IPS DF 4.7 (cell line): Measurements from ENCODE around the gene CEP164.

Experiments used
- DNase-seq: peaks from one replicate; pipeline ENCODE4 v3.0.0-alpha.2; 2013; ENCODE audit warnings: low spot score; ENCODE audit errors: extremely low read depth

CEP164 gene

DNA sequence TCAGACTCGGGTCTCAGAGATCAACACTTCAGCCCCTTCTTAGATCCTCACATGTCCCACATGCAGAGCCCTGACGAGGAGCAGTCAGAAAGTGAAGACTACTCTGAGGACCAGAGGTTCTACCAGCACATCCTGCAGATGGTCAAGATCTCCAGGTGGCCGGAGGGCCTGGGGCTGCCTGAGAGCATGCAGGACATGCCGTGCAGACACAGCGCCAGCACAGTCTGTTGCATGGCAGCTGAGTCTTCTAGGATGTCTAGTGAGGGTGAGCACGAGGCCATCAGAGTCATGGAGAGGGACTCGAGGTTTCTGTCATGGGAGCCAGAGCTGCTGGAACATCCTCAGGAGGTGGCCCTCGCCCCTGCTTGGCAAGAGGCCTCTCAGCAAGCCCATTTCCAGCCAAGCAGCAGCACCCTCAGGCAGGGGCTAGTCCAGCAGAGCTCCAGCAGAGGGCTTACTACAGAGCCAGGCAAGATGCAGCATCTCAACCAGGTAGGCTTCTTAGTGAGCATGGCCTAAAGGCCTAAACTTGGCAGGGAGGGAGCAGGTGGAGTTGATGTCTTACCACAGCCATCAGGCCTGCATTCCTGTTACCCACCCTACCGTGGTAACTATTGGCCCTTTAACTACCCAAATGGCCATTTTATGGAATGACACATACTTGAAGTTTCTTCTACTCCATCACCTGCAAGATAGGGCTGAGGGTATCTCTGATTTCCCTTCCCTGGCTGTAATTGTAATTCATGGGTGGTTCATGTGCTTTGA is 28.7 kb downstream of the CEP164 start:
- DNase-seq, result no peak

DNA sequence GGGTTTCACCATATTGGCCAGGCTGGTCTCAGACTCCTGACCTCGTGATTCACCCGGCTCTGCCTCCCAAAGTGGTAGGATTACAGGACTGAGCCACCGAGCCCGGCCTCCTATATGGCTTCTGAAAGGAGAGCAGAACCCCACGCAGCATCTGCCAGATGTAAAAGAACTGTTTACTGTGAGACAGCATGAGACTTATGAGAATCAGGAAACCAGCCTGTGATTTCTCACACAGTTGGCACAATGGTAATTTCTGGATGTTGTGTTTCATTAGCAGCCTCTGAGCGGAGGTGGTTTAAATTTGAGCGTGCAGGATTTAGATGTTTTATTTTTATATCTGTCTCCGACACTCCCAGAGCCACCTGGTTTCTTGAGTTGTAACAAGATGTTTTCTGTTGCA is 33.8 kb downstream of the CEP164 start:
- DNase-seq, result no peak

GRCh38 chr11:117366248-117366647 is 38.6 kb downstream of the CEP164 start:
- no peak for DNase-seq

GRCh38 chr11:117366875-117367274 is 39.2 kb downstream of the CEP164 start:
- DNase-seq, result no peak

- DNase-seq, result no peak
These were observed 41.9 kb downstream of the CEP164 start for GRCh38 chr11:117369534-117369933.

- no peak for DNase-seq
These were observed 43.8 kb downstream of the CEP164 start for GRCh38 chr11:117371453-117371852.

- no peak for DNase-seq
These were observed 46.8 kb downstream of the CEP164 start for GRCh38 chr11:117374316-117375055.

- DNase-seq, result no peak
These were observed 48.3 kb downstream of the CEP164 start for GRCh38 chr11:117375960-117376359.

- DNase-seq, result no peak
These were observed 48.9 kb downstream of the CEP164 start for GRCh38 chr11:117376517-117376916.

GRCh38 chr11:117378976-117379865 is 51.6 kb downstream of the CEP164 start:
- no peak for DNase-seq

GRCh38 chr11:117380676-117381075 is 53.0 kb downstream of the CEP164 start:
- DNase-seq, result no peak

DNA sequence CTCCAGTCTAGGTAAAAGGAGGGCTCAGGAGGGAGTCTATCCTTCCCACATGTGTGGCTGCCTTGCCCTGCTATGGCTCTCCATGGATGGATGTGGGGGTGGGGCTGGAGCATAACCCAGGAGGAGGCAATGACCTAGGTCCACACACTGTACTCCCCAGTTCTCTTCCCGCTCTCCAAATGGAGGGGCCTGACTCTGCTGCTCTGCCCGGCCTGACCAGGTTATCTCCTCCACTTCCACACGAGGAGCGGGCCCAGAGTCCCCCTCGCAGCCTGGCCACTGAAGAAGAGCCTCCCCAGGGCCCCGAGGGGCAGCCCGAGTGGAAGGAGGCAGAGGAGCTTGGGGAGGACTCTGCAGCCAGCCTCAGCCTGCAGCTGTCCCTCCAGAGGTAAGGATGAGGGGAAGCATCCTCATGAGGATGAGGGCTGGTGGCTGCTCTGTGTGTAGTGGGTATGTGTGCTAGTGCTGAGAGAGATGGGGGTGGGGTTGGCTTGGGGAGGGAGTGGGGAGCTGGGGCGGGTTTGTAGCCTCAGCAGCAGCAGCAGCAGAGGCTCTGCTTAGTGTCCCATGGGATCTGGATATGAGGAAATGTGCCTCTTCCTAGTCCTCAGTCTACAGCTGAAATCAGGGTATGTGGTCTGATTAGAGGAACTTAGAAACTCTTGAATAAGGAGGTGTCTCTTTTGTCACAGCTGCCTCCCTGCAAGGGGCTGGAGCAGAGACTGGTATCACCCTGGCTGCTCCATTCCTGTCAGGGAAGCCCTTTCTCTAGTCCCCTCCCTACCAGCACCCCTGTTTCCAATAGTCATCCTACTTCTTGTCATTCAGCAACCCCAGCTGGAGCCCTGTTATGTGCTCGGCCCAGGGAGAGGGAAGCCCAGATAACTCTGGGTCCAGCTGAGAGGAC is 54.1 kb downstream of the CEP164 start:
- no peak for DNase-seq

DNA sequence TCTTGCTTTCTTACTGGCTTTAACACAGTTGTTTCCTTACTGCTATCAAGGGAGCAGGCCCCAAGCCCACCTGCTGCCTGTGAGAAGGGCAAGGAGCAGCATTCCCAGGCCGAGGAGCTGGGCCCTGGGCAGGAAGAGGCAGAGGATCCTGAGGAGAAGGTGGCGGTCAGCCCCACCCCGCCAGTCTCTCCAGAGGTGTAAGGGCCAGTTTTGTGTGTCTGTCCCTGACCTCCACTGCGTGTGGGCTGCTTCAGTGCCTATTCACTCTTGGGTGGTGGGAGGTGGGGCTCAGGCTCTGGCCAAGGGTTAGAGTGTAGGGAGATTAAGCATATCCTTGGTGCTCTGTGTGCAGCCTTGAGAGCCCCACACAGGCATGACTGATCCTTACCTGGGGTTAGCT is 55.1 kb downstream of the CEP164 start:
- no peak for DNase-seq

GRCh38 chr11:117384045-117384444 is 56.4 kb downstream of the CEP164 start:
- DNase-seq, result no peak

GRCh38 chr11:117385471-117385870 is 57.8 kb downstream of the CEP164 start:
- no peak for DNase-seq

- no peak for DNase-seq
These were observed 58.3 kb downstream of the CEP164 start for GRCh38 chr11:117385906-117386305.

DNA sequence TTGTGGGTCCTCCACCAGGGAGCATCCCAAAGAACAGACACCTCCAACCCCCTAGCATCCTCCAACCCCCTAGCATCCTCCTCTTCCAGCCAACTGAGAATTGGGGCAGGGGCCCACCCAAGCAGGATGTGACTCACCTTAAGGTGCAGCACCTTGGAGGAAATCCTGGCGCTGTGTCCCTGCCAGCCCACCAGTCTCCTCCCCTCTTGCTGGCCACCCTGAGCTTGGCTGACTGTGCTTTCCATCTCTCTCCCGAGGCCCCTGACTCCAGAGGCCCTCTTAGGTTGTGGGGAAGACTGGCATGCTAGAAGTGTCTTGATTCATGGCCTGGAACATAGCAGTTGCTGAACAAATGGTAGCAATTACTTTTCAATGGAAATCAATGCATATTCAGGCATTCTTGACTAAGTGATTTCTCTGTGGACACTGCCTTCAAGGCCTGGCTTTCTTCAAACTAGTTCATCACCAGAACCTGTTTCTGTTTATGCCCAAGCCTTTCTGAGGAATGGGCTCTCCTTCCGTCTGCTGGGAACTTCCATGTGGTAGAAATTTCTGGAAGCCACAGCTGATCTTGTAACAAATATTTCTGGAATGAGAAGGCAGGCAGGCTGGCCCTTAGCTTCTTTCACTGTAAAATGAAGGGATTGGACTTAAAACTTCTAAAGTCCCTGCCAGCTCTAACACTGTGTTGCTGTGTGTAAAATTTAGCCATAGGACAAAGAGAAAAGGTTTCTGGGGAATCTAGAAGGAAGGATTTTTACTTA is 60.5 kb downstream of the CEP164 start:
- DNase-seq, result no peak

DNA sequence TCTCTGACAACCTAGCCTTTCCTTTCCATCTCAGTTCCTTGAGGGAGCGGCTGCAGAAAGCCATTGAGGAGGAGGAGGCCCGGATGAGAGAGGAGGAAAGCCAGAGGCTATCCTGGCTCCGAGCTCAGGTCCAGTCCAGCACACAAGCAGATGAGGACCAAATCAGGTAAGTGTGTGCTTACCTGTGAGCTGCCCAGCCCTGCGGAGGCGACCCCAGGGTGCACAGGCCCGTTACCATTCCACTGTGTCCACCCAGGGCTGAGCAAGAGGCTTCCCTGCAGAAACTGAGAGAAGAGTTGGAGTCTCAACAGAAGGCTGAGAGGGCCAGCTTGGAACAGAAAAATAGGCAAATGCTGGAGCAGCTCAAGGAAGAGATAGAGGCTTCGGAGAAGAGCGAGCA is 63.1 kb downstream of the CEP164 start:
- no peak for DNase-seq

DNA sequence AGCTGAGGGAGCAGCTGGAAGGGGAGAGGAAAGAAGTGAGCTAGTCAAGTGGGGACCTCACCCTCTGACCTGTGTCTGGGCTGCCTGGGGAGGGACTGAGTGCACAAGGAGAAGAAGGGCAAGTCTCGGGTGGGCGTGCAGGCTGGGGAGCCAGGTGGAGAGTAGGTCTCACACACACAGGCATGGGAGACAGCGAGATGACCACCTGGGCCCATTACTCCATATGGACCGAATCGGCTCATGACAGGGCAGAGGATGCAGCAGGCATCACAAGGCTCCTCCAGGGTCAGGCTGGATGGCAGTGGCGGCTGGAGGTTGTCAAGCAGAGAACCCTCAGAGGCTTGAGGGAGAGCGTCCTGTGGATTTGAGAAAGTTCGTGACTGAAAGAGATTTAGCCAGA is 63.5 kb downstream of the CEP164 start:
- DNase-seq, result no peak
